Measurements from ENCODE around the gene SYT12. TPM values are rescaled to one million over a fixed set of nuclear protein-coding genes. Genes with fewer than 3 reads are reported as not detected.

The SYT12 gene
- total RNA-seq, 4 donors from 2014 or later, result 0.04 TPM; not detected in 3

DNA sequence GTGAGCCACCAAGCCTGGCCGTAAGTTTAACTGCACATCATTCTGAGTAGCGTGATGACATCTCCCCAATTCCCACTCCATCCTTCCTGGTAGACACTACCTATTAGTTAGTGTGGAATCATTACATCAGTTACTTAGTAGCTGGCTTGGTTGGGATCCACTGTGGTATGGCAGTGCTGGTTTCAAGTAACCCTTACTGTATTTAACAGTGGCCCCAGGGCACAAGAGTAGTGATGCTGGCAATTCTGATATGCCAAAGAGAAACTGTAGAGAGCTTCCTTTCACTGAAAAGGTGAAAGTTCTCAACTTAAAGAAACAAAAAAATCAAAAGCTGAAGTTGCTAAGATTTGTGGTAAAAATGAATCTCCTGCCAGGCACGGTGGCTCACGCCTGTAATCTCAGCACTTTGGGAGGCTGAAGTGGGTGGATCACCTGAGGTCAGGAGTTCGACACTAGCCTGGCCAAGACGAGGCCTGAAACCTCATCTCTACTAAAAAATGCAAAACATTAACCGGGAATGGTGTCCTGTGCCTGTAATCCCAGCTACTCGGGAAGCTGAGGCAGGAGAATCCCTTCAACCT is 60.9 kb downstream of the SYT12 start:
- H3K4me1 ChIP-seq, result peaks cover 0 to 10% (median 7%) of the 10 kb centered on the region in 3 donors
- WGBS, 2 donors (ENCODE audit: low coverage in 1 of 2), result 89 to 96% methylated on average over 4 to 6 of the region's 8 CpGs
- no peaks in the 10 kb centered on the region for H3K27me3 ChIP-seq
- no peaks in the 10 kb centered on the region for H3K9me3 ChIP-seq
- no peak for ATAC-seq
- TF ChIP-seq EP300 (IDR thresholded peaks at IDR 0.05) (no peak), POLR2AphosphoS5 (IDR thresholded peaks at IDR 0.05) (no peak), POLR2A (IDR thresholded peaks at IDR 0.05) (no peak)
- no peaks in the 10 kb centered on the region for H3K36me3 ChIP-seq
- no peak overlapping the region for H3K27ac ChIP-seq
- no peak overlapping the region for H3K4me3 ChIP-seq

GRCh38 chr11:67085617-67086016 is 62.7 kb downstream of the SYT12 start:
- ATAC-seq, result no peak
- Histone ChIP-seq H3K9me3 (no peaks in the 10 kb centered on the region), H3K27ac (no peak overlapping the region), H3K4me3 (no peak overlapping the region), H3K4me1 (peaks cover 0 to 10% (median 7%) of the 10 kb centered on the region in 3 donors), H3K27me3 (no peaks in the 10 kb centered on the region), H3K36me3 (no peaks in the 10 kb centered on the region)
- no peak for TF ChIP-seq POLR2AphosphoS5 (IDR thresholded peaks at IDR 0.05)
- TF ChIP-seq, protein P1, sequence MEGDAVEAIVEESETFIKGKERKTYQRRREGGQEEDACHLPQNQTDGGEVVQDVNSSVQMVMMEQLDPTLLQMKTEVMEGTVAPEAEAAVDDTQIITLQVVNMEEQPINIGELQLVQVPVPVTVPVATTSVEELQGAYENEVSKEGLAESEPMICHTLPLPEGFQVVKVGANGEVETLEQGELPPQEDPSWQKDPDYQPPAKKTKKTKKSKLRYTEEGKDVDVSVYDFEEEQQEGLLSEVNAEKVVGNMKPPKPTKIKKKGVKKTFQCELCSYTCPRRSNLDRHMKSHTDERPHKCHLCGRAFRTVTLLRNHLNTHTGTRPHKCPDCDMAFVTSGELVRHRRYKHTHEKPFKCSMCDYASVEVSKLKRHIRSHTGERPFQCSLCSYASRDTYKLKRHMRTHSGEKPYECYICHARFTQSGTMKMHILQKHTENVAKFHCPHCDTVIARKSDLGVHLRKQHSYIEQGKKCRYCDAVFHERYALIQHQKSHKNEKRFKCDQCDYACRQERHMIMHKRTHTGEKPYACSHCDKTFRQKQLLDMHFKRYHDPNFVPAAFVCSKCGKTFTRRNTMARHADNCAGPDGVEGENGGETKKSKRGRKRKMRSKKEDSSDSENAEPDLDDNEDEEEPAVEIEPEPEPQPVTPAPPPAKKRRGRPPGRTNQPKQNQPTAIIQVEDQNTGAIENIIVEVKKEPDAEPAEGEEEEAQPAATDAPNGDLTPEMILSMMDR (IDR thresholded peaks at IDR 0.05), result no peak
- TF ChIP-seq EP300 (IDR thresholded peaks at IDR 0.05), result no peak
- no peak for TF ChIP-seq POLR2A (IDR thresholded peaks at IDR 0.05)
- 92 to 97% methylated on average over 5 of the region's 5 CpGs for WGBS, 2 donors (ENCODE audit: low coverage in 1 of 2)

GRCh38 chr11:67090717-67091116 is 67.8 kb downstream of the SYT12 start:
- no peaks in the 10 kb centered on the region for H3K27me3 ChIP-seq
- no peak for ATAC-seq
- no peak overlapping the region for H3K27ac ChIP-seq
- H3K4me3 ChIP-seq, result no peak overlapping the region
- H3K9me3 ChIP-seq, result no peaks in the 10 kb centered on the region
- H3K36me3 ChIP-seq, result no peaks in the 10 kb centered on the region
- H3K4me1 ChIP-seq, result no peaks in the 10 kb centered on the region
- TF ChIP-seq EP300 (IDR thresholded peaks at IDR 0.05), result no peak
- no peak for TF ChIP-seq POLR2AphosphoS5 (IDR thresholded peaks at IDR 0.05)
- TF ChIP-seq, protein P1 (IDR thresholded peaks at IDR 0.05), result no peak
- no peak for TF ChIP-seq POLR2A (IDR thresholded peaks at IDR 0.05)
- 93 to 98% methylated on average over 3 to 7 of the region's 8 CpGs for WGBS, 2 donors (ENCODE audit: low coverage in 1 of 2)

- TF ChIP-seq POLR2A (IDR thresholded peaks at IDR 0.05), result no peak
- TF ChIP-seq EP300 (IDR thresholded peaks at IDR 0.05), result no peak
- Histone ChIP-seq H3K27me3 (no peaks in the 10 kb centered on the region), H3K9me3 (no peaks in the 10 kb centered on the region), H3K36me3 (no peaks in the 10 kb centered on the region), H3K4me1 (no peaks in the 10 kb centered on the region), H3K27ac (no peak overlapping the region), H3K4me3 (no peak overlapping the region)
- WGBS, 2 donors (ENCODE audit: low coverage in 1 of 2), result 100% methylated on average over 1 of the region's 1 CpG; no CpG with 5 or more reads in 1 of the 2 donors
- no peak for ATAC-seq
Observed at GRCh38 chr11:67095214-67095507, 72.2 kb downstream of the SYT12 start.

- H3K36me3 ChIP-seq, result no peaks in the 10 kb centered on the region
- ATAC-seq, result no peak
- 62 to 86% methylated on average over 4 to 6 of the region's 6 CpGs for WGBS, 2 donors (ENCODE audit: low coverage in 1 of 2)
Observed at GRCh38 chr11:67098799-67099429, 76.0 kb downstream of the SYT12 start.

More at GRCh38 chr11:67098799-67099429, 76.0 kb downstream of the SYT12 start:
- H3K4me3 ChIP-seq, result no peak overlapping the region
- TF ChIP-seq POLR2A (IDR thresholded peaks at IDR 0.05) (no peak), POLR2AphosphoS5 (IDR thresholded peaks at IDR 0.05) (no peak), EP300 (IDR thresholded peaks at IDR 0.05) (no peak)
- TF ChIP-seq, protein P1 (IDR thresholded peaks at IDR 0.05), result no peak
- H3K9me3 ChIP-seq, result no peaks in the 10 kb centered on the region
- H3K4me1 ChIP-seq, result no peaks in the 10 kb centered on the region
- H3K27me3 ChIP-seq, result no peaks in the 10 kb centered on the region
- H3K27ac ChIP-seq, result no peak overlapping the region

Data from gastroesophageal sphincter (tissue), 4 donors.